CD4-positive, CD25-positive, alpha-beta regulatory T cell (primary cell): ENCODE data around the gene SPG7. TPM values are rescaled to one million over a fixed set of nuclear protein-coding genes. Genes with fewer than 3 reads are reported as not detected.

Experiments
- ATAC-seq, 2 donors: fragments of 150-1000 bp; cut with Tn5 transposase; one replicate each; pipeline ENCODE4 v1.10.0; 2021; ENCODE audit warnings: low read depth in 2 of 2, moderate number of reproducible peaks in 2 of 2, moderate library complexity in 1 of 2
- DNase-seq, 3 donors: peaks; one replicate each; pipeline versions ENCODE4 v3.0.0 to v3.0.0-alpha.2; 2012 to 2022; ENCODE audit warnings: mixed read lengths in 1 of 3
- H3K27ac ChIP-seq: one replicate; pipeline ENCODE4 v1.7.0; 2013; ENCODE audit warnings: mild to moderate bottlenecking, low read length; ENCODE audit not compliant: insufficient read depth, poor library complexity, severe bottlenecking
- H3K27me3 ChIP-seq: one replicate; pipeline ENCODE4 v1.7.0; 2013; ENCODE audit warnings: low read length; ENCODE audit not compliant: control insufficient read depth, insufficient read depth
- H3K36me3 ChIP-seq: one replicate; pipeline ENCODE4 v1.7.0; 2013; ENCODE audit warnings: mild to moderate bottlenecking, low read length, moderate library complexity; ENCODE audit not compliant: control insufficient read depth, insufficient read depth
- H3K4me1 ChIP-seq: 2 replicates; pipeline ENCODE4 v1.7.0; 2013; ENCODE audit warnings: mild to moderate bottlenecking, low read length; ENCODE audit not compliant: insufficient read depth, control insufficient read depth, poor library complexity, severe bottlenecking
- H3K4me3 ChIP-seq: one replicate; pipeline ENCODE4 v1.7.0; 2013; ENCODE audit warnings: low read depth, mild to moderate bottlenecking, low read length, moderate library complexity
- H3K9me3 ChIP-seq, 2 experiments: 1 replicate in 1 of 2; 2 replicates in 1 of 2; pipeline ENCODE4 v1.7.0; 2013; ENCODE audit warnings: low read length in 2 of 2, mild to moderate bottlenecking in 1 of 2, moderate library complexity in 1 of 2; ENCODE audit not compliant: control insufficient read depth in 2 of 2
- H3K27ac Mint-ChIP-seq, 3 donors: one replicate each; pipeline ENCODE4 v1.8.0; 2020 to 2022; ENCODE audit warnings: mild to moderate bottlenecking in 3 of 3, mixed read lengths in 3 of 3, moderate library complexity in 2 of 3
- H3K27me3 Mint-ChIP-seq: one replicate; pipeline ENCODE4 v1.8.0; 2022; ENCODE audit warnings: mild to moderate bottlenecking, mixed read lengths
- H3K36me3 Mint-ChIP-seq: one replicate; pipeline ENCODE4 v1.8.0; 2020; ENCODE audit warnings: mixed read lengths
- H3K4me1 Mint-ChIP-seq, 4 donors: one replicate each; pipeline ENCODE4 v1.8.0; 2020 to 2022; ENCODE audit warnings: mixed read lengths in 4 of 4, mild to moderate bottlenecking in 1 of 4
- H3K4me3 Mint-ChIP-seq, 4 donors: one replicate each; pipeline ENCODE4 v1.8.0; 2020 to 2022; ENCODE audit warnings: mild to moderate bottlenecking in 4 of 4, mixed read lengths in 4 of 4, moderate library complexity in 3 of 4
- H3K9me3 Mint-ChIP-seq, 7 donors: one replicate each; pipeline ENCODE4 v1.8.0; 2020 to 2022; ENCODE audit warnings: mixed read lengths in 7 of 7, mild to moderate bottlenecking in 3 of 7, moderate library complexity in 2 of 7
- polyA plus RNA-seq, 4 donors: library from polyadenylated mRNA; unstranded; fragments of 300-500 nt; fragmentation: Illumina TruSeq; gene quantifications; one replicate each; pipeline ENCODE4 v1.2.3, GENCODE V29; 2021
- total RNA-seq: library from RNA; stranded (reverse); gene quantifications from one replicate; pipeline ENCODE4 v1.2.3, GENCODE V29; 2022

SPG7 gene
- total and polyA plus RNA-seq, 5 donors from 2014 or later: 34.4 to 184 (median 41.2) TPM

GRCh38 chr16:89575247-89576152, 67.3 kb downstream of the SPG7 start, which contains the start of gene CPNE7:
CPNE7 (plus strand) TSS chr16:89575758; CDS start chr16:89575898, 140 bp downstream.
- H3K9me3 Mint-ChIP-seq: no peaks in the 10 kb centered on the region
- no peak for ATAC-seq
- no peak within 1 kb of the TSS for H3K27ac ChIP-seq
- H3K4me1 Mint-ChIP-seq: peaks cover 0 to 9% (median 6%) of the 10 kb centered on the region in 4 donors
- no peak within 1 kb of the TSS for H3K4me3 ChIP-seq
- H3K36me3 ChIP-seq: no peaks in the 10 kb centered on the region
- no peaks in the 10 kb centered on the region for H3K36me3 Mint-ChIP-seq
- H3K4me1 ChIP-seq: peaks cover 20% of the 10 kb centered on the region
- no peaks in the 10 kb centered on the region for H3K9me3 ChIP-seq
- peaks cover 4% of the 10 kb centered on the region for H3K27me3 ChIP-seq
- H3K4me3 Mint-ChIP-seq: peak within 1 kb of the TSS in 2 of 4 donors; percentile 58 to 80
- no peak within 1 kb of the TSS for H3K27ac Mint-ChIP-seq
- DNase-seq: no peak
- peaks cover 20% of the 10 kb centered on the region for H3K27me3 Mint-ChIP-seq

- H3K36me3 ChIP-seq: no peaks in the 10 kb centered on the region
- no peaks in the 10 kb centered on the region for H3K9me3 ChIP-seq
- no peak overlapping the region for H3K27ac ChIP-seq
- no peak overlapping the region for H3K4me3 ChIP-seq
- Mint-ChIP-seq H3K4me3 (no peak overlapping the region), H3K4me1 (peaks cover 0 to 9% (median 6%) of the 10 kb centered on the region in 4 donors), H3K27ac (no peak overlapping the region), H3K9me3 (no peaks in the 10 kb centered on the region), H3K36me3 (no peaks in the 10 kb centered on the region), H3K27me3 (peaks cover 20% of the 10 kb centered on the region)
- peaks cover 4% of the 10 kb centered on the region for H3K27me3 ChIP-seq
- peaks cover 20% of the 10 kb centered on the region for H3K4me1 ChIP-seq
- DNase-seq: no peak
- no peak for ATAC-seq
Measured at GRCh38 chr16:89576153-89577054, 68.2 kb downstream of the SPG7 start.

GRCh38 chr16:89577055-89577759, 69.0 kb downstream of the SPG7 start:
- peak overlapping the region in 1 of 4 donors; percentile 47 for H3K4me3 Mint-ChIP-seq
- ATAC-seq (no peak), DNase-seq (no peak)
- no peak overlapping the region for H3K27ac Mint-ChIP-seq
- Histone ChIP-seq H3K4me3 (no peak overlapping the region), H3K36me3 (no peaks in the 10 kb centered on the region), H3K27me3 (peaks cover 4% of the 10 kb centered on the region), H3K4me1 (peaks cover 20% of the 10 kb centered on the region), H3K27ac (no peak overlapping the region), H3K9me3 (no peaks in the 10 kb centered on the region)
- peaks cover 20% of the 10 kb centered on the region for H3K27me3 Mint-ChIP-seq
- peaks cover 0 to 7% (median 2%) of the 10 kb centered on the region in 4 donors for H3K4me1 Mint-ChIP-seq
- no peaks in the 10 kb centered on the region for H3K36me3 Mint-ChIP-seq
- H3K9me3 Mint-ChIP-seq: no peaks in the 10 kb centered on the region

- Histone ChIP-seq H3K4me1 (peaks cover 17% of the 10 kb centered on the region), H3K27me3 (no peaks in the 10 kb centered on the region), H3K9me3 (no peaks in the 10 kb centered on the region), H3K27ac (no peak overlapping the region), H3K4me3 (no peak overlapping the region), H3K36me3 (no peaks in the 10 kb centered on the region)
- Mint-ChIP-seq H3K4me1 (peaks cover 0 to 4% (median 0%) of the 10 kb centered on the region in 4 donors), H3K36me3 (no peaks in the 10 kb centered on the region), H3K9me3 (no peaks in the 10 kb centered on the region), H3K27me3 (peaks cover 5% of the 10 kb centered on the region), H3K27ac (no peak overlapping the region), H3K4me3 (no peak overlapping the region)
- DNase-seq: no peak
- no peak for ATAC-seq
Measured at GRCh38 chr16:89579351-89579750, 71.1 kb downstream of the SPG7 start.

GRCh38 chr16:89581045-89581695, 73.0 kb downstream of the SPG7 start:
- H3K36me3 Mint-ChIP-seq: no peaks in the 10 kb centered on the region
- Histone ChIP-seq H3K36me3 (no peaks in the 10 kb centered on the region), H3K9me3 (no peaks in the 10 kb centered on the region), H3K27me3 (no peaks in the 10 kb centered on the region), H3K4me1 (peaks cover 1% of the 10 kb centered on the region), H3K4me3 (no peak overlapping the region), H3K27ac (no peak overlapping the region)
- no peaks in the 10 kb centered on the region for H3K9me3 Mint-ChIP-seq
- H3K27me3 Mint-ChIP-seq: peaks cover 5% of the 10 kb centered on the region
- no peak overlapping the region for H3K27ac Mint-ChIP-seq
- DNase-seq (no peak), ATAC-seq (no peak)
- peaks cover 0 to 4% (median 1%) of the 10 kb centered on the region in 4 donors for H3K4me1 Mint-ChIP-seq
- H3K4me3 Mint-ChIP-seq: no peak overlapping the region

- Histone ChIP-seq H3K36me3 (no peaks in the 10 kb centered on the region), H3K9me3 (no peaks in the 10 kb centered on the region), H3K4me1 (no peaks in the 10 kb centered on the region), H3K27ac (no peak overlapping the region), H3K27me3 (no peaks in the 10 kb centered on the region), H3K4me3 (no peak overlapping the region)
- Mint-ChIP-seq H3K4me1 (peaks cover 0 to 4% (median 1%) of the 10 kb centered on the region in 4 donors), H3K27me3 (peaks cover 5% of the 10 kb centered on the region), H3K4me3 (peak overlapping the region in 1 of 4 donors; percentile 47), H3K27ac (no peak overlapping the region), H3K9me3 (no peaks in the 10 kb centered on the region), H3K36me3 (no peaks in the 10 kb centered on the region)
- DNase-seq (no peak), ATAC-seq (no peak)
Measured at GRCh38 chr16:89581861-89582563, 73.8 kb downstream of the SPG7 start.
